ENCODE results near the gene ZNF385A. TPM values are rescaled to one million over a fixed set of nuclear protein-coding genes. Genes with fewer than 3 reads are reported as not detected.

The ZNF385A gene
- total RNA-seq, 4 donors from 2014 or later: 1.9 to 17.5 (median 5.7) TPM

DNA sequence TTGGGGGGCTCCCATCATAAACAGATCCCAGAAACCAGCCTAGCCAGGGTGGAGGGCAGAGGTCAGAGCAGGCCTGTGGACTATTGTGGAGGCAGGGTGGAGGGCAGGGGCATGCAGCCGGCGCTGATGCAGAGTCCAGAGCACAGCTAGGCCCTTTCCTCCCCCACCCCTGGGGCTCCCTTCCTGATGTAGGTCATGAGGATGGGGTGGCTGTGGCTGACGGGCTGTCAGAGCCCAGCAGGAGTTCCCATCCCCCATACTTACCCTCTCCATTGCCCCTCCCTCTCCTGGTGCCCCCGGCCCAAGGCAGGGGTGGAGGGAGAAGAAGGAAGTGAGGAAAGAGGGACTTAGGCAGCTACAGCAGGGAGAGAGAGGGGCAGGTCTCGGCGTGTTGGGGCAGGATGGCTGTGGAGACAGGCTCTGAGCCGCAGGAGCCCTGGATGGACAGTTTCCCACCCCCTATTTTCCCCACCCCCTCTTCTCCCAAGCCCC is 5.7 kb upstream of the ZNF385A start:
- intact Hi-C loops (cut with DNase I; ENCODE audit: low total_unique reads) (no loop called here), in situ Hi-C loops (cut with MboI; ENCODE audit: low pct_ligation_motif_present in 1 of 4, low pct_unique_long_range_greater_than_20kb in 1 of 4, low sequenced_read_pairs in 3 of 4) (no loop called here)
- TF ChIP-seq, protein P1, sequence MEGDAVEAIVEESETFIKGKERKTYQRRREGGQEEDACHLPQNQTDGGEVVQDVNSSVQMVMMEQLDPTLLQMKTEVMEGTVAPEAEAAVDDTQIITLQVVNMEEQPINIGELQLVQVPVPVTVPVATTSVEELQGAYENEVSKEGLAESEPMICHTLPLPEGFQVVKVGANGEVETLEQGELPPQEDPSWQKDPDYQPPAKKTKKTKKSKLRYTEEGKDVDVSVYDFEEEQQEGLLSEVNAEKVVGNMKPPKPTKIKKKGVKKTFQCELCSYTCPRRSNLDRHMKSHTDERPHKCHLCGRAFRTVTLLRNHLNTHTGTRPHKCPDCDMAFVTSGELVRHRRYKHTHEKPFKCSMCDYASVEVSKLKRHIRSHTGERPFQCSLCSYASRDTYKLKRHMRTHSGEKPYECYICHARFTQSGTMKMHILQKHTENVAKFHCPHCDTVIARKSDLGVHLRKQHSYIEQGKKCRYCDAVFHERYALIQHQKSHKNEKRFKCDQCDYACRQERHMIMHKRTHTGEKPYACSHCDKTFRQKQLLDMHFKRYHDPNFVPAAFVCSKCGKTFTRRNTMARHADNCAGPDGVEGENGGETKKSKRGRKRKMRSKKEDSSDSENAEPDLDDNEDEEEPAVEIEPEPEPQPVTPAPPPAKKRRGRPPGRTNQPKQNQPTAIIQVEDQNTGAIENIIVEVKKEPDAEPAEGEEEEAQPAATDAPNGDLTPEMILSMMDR (IDR thresholded peaks at IDR 0.05): no peak
- TF ChIP-seq POLR2A (IDR thresholded peaks at IDR 0.05): no peak
- TF ChIP-seq EP300 (IDR thresholded peaks at IDR 0.05; ENCODE audit: low read depth): no peak
- no peak for TF ChIP-seq POLR2AphosphoS5 (IDR thresholded peaks at IDR 0.05)
- Histone ChIP-seq H3K27ac (no peak overlapping the region), H3K27me3 (no peaks in the 10 kb centered on the region), H3K36me3 (no peaks in the 10 kb centered on the region), H3K9me3 (no peaks in the 10 kb centered on the region), H3K4me3 (no peak overlapping the region), H3K4me1 (peaks cover 9 to 26% (median 12%) of the 10 kb centered on the region in 4 donors)
- WGBS, 2 donors (ENCODE audit: low coverage in 1 of 2): 65% methylated on average over 7 of the region's 7 CpGs; no CpG with 5 or more reads in 1 of the 2 donors
- DNase-seq: no peak

DNA sequence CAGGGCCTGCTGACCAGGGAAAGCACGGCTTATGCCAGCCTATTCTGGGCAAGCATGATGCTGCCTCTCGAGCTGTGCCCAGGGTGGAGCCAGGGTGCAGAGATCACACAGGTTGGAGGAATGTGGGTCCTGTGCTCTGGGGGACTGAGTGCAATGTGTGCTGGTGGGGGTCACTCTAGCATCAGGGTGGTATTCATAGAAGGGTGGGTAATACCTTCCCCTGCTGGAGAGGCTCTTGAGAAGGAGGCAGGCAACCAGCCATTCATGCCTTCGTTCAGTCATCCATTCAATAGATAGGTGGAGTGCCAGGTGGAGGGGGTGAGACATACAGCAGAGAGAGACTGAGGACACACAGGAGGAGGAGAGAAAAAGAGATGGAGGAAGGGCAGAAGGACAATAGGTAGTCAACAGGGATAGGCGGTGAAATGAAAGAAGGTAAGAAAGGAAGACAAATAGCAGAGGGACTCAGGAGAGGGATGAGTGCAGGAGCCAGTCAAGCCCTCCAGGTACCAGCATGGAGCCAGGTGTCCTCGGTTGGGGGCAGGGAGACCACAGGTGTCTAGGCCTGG is 5.2 kb upstream of the ZNF385A start:
- Histone ChIP-seq H3K9me3 (no peaks in the 10 kb centered on the region), H3K27me3 (no peaks in the 10 kb centered on the region), H3K36me3 (no peaks in the 10 kb centered on the region), H3K27ac (no peak overlapping the region), H3K4me3 (no peak overlapping the region), H3K4me1 (peaks cover 9 to 32% (median 16%) of the 10 kb centered on the region in 4 donors)
- DNase-seq: no peak
- WGBS, 2 donors (ENCODE audit: low coverage in 1 of 2): 83% methylated on average over 5 of the region's 5 CpGs; no CpG with 5 or more reads in 1 of the 2 donors
- TF ChIP-seq EP300 (IDR thresholded peaks at IDR 0.05; ENCODE audit: low read depth): no peak
- no peak for TF ChIP-seq POLR2AphosphoS5 (IDR thresholded peaks at IDR 0.05)
- intact Hi-C loops (cut with DNase I; ENCODE audit: low total_unique reads): no loop called here
- in situ Hi-C loops (cut with MboI; ENCODE audit: low pct_ligation_motif_present in 1 of 4, low pct_unique_long_range_greater_than_20kb in 1 of 4, low sequenced_read_pairs in 3 of 4): no loop called here

DNA sequence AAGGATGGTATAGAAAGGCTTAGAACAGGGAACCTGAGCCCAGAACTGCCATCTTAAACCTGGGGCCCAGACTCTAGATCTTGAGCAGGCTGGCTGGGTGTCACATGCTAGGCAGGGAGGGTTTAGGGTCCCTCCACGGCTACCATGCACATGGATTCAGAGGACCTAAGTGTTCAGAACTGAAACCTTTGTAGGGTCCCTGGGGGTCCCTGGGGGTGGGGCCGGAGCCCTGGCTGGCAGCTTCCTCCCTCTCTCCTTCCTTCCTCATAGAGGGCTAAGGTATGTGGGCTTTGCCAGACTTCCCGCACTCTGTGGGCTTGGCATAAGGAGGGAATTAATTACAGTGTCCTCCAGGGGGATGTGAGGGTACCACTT is 4.6 kb upstream of the ZNF385A start:
- intact Hi-C loops (cut with DNase I; ENCODE audit: low total_unique reads): no loop called here
- no peaks in the 10 kb centered on the region for H3K27me3 ChIP-seq
- H3K4me3 ChIP-seq: no peak overlapping the region
- H3K36me3 ChIP-seq: no peaks in the 10 kb centered on the region
- no peaks in the 10 kb centered on the region for H3K9me3 ChIP-seq
- peaks cover 9 to 34% (median 16%) of the 10 kb centered on the region in 4 donors for H3K4me1 ChIP-seq
- no peak for DNase-seq
- no peak overlapping the region for H3K27ac ChIP-seq
- in situ Hi-C loops (cut with MboI; ENCODE audit: low pct_ligation_motif_present in 1 of 4, low pct_unique_long_range_greater_than_20kb in 1 of 4, low sequenced_read_pairs in 3 of 4): no loop called here
- TF ChIP-seq, protein P1 (IDR thresholded peaks at IDR 0.05): no peak
- TF ChIP-seq EP300 (IDR thresholded peaks at IDR 0.05; ENCODE audit: low read depth): no peak
- no peak for TF ChIP-seq POLR2AphosphoS5 (IDR thresholded peaks at IDR 0.05)
- TF ChIP-seq POLR2A (IDR thresholded peaks at IDR 0.05): no peak
- 88% methylated on average over 2 of the region's 3 CpGs; no CpG with 5 or more reads in 1 of the 2 donors for WGBS, 2 donors (ENCODE audit: low coverage in 1 of 2)

DNA sequence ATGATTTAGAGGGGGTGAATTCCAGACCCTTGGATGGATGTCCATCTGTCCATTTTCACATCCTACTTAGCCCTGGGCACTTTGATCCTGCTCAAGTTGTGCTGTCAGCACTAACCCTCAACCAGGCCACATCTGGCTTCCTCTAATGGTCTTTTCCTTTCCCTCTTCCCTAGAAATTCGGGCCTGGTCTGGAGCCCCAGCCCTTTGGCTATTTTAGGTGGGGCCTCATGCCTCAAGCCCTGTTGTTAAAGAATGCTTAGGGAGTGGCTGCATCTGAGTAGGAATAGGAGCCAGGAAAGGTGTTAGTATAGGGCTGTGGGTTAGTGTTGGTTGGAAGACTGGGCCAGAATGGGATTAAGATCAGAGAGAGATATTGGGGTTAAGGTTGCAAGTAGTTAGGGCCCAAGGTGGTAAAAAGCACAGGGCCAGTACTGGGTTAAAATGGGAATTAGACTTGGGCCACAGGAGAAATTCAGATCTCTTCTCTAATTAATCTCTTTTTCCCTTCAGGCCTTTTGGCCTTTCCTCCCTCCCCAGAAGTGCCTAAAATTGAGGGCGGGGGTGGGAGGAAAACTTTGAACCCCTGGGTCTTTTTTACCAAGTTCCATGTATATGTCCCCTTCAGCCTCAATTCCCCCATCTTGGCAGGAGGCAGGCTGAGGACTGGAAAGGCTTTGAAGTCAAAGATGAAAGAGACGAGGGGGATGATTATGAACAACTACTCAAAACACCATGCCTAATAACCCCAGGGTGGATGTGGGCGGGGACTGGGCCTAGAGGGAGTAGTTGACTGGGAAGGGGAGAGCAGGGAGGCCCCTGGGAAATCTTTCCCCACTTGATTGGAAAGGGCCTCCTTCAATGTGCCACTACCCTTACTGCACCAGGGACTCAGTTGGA is 4.0 kb upstream of the ZNF385A start:
- TF ChIP-seq EP300 (IDR thresholded peaks at IDR 0.05; ENCODE audit: low read depth) (no peak), POLR2AphosphoS5 (IDR thresholded peaks at IDR 0.05) (no peak), POLR2A (IDR thresholded peaks at IDR 0.05) (no peak)
- TF ChIP-seq, protein P1 (IDR thresholded peaks at IDR 0.05): no peak
- H3K27me3 ChIP-seq: no peaks in the 10 kb centered on the region
- peaks cover 9 to 34% (median 16%) of the 10 kb centered on the region in 4 donors for H3K4me1 ChIP-seq
- no peak for DNase-seq
- no peak overlapping the region for H3K27ac ChIP-seq
- no peaks in the 10 kb centered on the region for H3K36me3 ChIP-seq
- intact Hi-C loops (cut with DNase I; ENCODE audit: low total_unique reads): no loop called here
- no peaks in the 10 kb centered on the region for H3K9me3 ChIP-seq
- in situ Hi-C loops (cut with MboI; ENCODE audit: low pct_ligation_motif_present in 1 of 4, low pct_unique_long_range_greater_than_20kb in 1 of 4, low sequenced_read_pairs in 3 of 4): no loop called here
- no peak overlapping the region for H3K4me3 ChIP-seq
- 51 to 74% methylated on average over 2 to 4 of the region's 4 CpGs for WGBS, 2 donors (ENCODE audit: low coverage in 1 of 2)
